Stimulated activated naive CD8-positive, alpha-beta T cell treated with anti-CD3 and anti-CD28 coated beads, Interleukin-15, Interleukin-2, amounts not matched to agents 100 U/mL and 50 U/mL, for 24 hours (primary cell): ENCODE measurements around the gene SCGB1D1.

Experiments
- ATAC-seq: fragments of 150-1000 bp; cut with Tn5 transposase; one replicate; pipeline ENCODE4 v1.10.0; 2021
- DNase-seq: peaks from one replicate; pipeline ENCODE4 v3.0.0; 2021

Gene SCGB1D1

GRCh38 chr11:62233730-62234129 lies 43.7 kb downstream of the SCGB1D1 start:
- DNase-seq (no peak), ATAC-seq (no peak)

- no peak for DNase-seq
- no peak for ATAC-seq
These were observed 46.2 kb downstream of the SCGB1D1 start for GRCh38 chr11:62236187-62236586.

- DNase-seq (no peak), ATAC-seq (no peak)
These were observed 47.5 kb downstream of the SCGB1D1 start for GRCh38 chr11:62237499-62237898.

GRCh38 chr11:62238151-62238550 lies 48.1 kb downstream of the SCGB1D1 start:
- DNase-seq = no peak
- ATAC-seq = no peak

GRCh38 chr11:62241095-62241494 lies 51.1 kb downstream of the SCGB1D1 start:
- DNase-seq = no peak

GRCh38 chr11:62242021-62242420 lies 52.0 kb downstream of the SCGB1D1 start, which contains the start of gene SCGB1D2:
TSS of gene SCGB1D2 (plus strand) at chr11:62242239. CDS start at chr11:62242308, 69 bp downstream.
- ATAC-seq = no peak

More at GRCh38 chr11:62241095-62241494, 51.1 kb downstream of the SCGB1D1 start:
- ATAC-seq = no peak

More at GRCh38 chr11:62242021-62242420, 52.0 kb downstream of the SCGB1D1 start, which contains the start of gene SCGB1D2:
- DNase-seq = no peak
